Activated T-cell treated with anti-CD3 and anti-CD28 coated beads for 24 hours (primary cell): ENCODE data around the gene RIPK3.
A peak's percentile ranks its signal among the peaks of the same experiment; 100 is the strongest.

Experiments
- DNase-seq: peaks from one replicate; pipeline ENCODE4 v3.0.0-alpha.2; 2020; ENCODE audit warnings: low read depth

The RIPK3 gene

GRCh38 chr14:24300326-24300980 is 39.3 kb downstream of the RIPK3 start:
- DNase-seq = no peak

GRCh38 chr14:24299255-24300191 is 40.3 kb downstream of the RIPK3 start, which contains the start of the genes DHRS1 and NOP9:
TSS of gene DHRS1 (minus strand) at chr14:24299780. CDS start at chr14:24299106, 674 bp downstream.
TSS of gene NOP9 (plus strand) at chr14:24299850. CDS start at chr14:24299955, 105 bp downstream.
- peak; percentile 91 for DNase-seq

GRCh38 chr14:24298892-24299254 is 40.9 kb downstream of the RIPK3 start:
- no peak for DNase-seq

- no peak for DNase-seq
Observed at GRCh38 chr14:24297190-24297964, 42.4 kb downstream of the RIPK3 start.

GRCh38 chr14:24296341-24297157 is 43.2 kb downstream of the RIPK3 start:
- peak; percentile 75 for DNase-seq

- DNase-seq = no peak
Observed at GRCh38 chr14:24293525-24293924, 46.3 kb downstream of the RIPK3 start.

GRCh38 chr14:24292118-24292807 is 47.5 kb downstream of the RIPK3 start:
- DNase-seq = no peak

DNA sequence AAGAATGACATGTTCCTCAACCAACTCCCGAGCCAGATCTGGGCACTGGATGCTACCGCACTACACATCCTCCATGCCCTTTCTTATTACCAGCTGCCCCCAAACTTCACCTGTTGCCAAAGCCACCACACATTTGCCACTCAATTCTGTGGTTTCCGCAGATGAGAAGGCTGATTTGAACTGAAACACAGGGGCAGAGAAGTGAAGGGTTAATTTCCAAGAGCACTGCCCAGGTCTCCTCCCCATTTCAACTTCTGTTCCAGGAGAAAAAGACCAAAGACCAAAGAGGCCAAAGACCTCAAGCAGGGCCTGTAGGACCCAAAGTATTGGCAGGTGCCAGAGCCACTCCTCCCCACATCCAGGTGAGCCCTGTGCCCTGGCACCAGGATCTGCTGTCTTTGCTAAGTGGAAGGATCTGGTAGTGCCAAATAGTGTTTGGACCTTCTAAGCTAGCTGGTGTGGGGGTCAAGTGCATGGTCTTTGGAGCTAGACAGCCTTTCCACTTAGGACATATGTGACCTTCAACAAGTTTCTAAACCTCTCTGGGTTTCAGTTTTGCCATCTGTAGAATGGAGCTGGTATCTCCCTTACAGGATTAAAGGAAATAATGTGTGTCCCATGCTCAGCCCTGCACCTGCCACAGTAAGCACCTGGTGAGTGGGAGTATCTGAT is 48.2 kb downstream of the RIPK3 start:
- no peak for DNase-seq

DNA sequence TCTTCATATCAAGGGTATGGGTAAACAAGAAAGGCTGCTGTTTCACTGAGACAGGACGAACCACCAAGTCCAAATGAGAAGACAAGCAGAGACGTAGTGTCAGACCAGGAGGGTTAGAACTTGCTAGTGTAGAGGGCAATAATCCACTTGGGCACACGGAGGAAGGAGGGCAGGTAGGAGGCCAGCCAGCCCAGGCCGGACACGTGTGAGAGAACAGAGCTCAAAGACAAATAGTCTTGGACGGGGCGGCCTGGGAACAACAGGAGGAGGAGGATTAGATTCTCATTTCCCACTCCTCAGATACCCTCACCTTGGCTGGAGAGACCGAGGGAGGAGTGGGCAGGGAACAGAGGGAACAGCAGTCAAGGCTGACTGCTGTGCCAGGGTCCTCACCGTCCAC is 49.0 kb downstream of the RIPK3 start:
- no peak for DNase-seq

- DNase-seq = peak; percentile 56
Observed at GRCh38 chr14:24289649-24290280, 50.0 kb downstream of the RIPK3 start.

DNA sequence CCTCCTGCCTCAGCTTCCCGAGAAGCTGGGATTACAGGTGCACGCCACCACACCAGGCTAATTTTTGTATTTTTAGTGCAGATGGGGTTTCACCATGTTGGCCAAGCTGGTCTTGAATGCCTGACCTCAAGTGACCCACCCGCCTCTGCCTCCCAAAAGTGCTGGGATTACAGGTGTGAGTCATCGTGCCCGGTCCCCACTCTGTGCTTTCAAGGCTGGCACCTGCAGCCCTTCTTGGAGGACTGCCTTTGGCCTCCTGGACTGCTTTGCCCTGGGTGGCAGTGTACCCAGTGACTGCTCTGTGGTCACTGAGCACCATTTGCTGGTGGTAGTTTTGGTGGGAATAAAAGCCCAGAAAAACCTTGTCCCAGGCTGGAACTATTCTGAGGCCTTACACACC is 52.8 kb downstream of the RIPK3 start:
- no peak for DNase-seq
